ENCODE results near the gene TUBGCP4. TPM values are rescaled to one million over a fixed set of nuclear protein-coding genes. Genes with fewer than 3 reads are reported as not detected.

TUBGCP4 gene
- total RNA-seq, 1 experiment from 2014 or later = 29.7 TPM

GRCh38 chr15:43406189-43406588 lies 35.3 kb downstream of the TUBGCP4 start:
- H3K9me2 ChIP-seq (replicated peaks; ENCODE audit: low read length) = no peaks in the 10 kb centered on the region
- peaks cover 70% of the 10 kb centered on the region for H3K36me3 ChIP-seq (ENCODE audit: low read depth, low read length)
- no peaks in the 10 kb centered on the region for H4K20me1 ChIP-seq (ENCODE audit: low read length)
- no peaks in the 10 kb centered on the region for H3K9me3 ChIP-seq (ENCODE audit: low read length)
- intact Hi-C loops (cut with micrococcal nuclease) = no loop called here
- H3K9ac ChIP-seq (ENCODE audit: low read length) = no peak overlapping the region
- ChIA-PET POLR2A (ENCODE audit: unreplicated experiment) (no interaction called here), CTCF (no interaction called here)
- H3K4me3 ChIP-seq (ENCODE audit: low read length) = no peak overlapping the region
- DNase-seq = no peak
- no peak for ATAC-seq
- no peaks in the 10 kb centered on the region for H3F3A ChIP-seq (ENCODE audit: low read length, unreplicated experiment)
- H2AFZ ChIP-seq (ENCODE audit: low read length) = no peak overlapping the region
- BruUV-seq (replicated peaks) = no TSS peak
- H3K27ac ChIP-seq (ENCODE audit: low read length) = no peak overlapping the region
- TF ChIP-seq, protein P1, sequence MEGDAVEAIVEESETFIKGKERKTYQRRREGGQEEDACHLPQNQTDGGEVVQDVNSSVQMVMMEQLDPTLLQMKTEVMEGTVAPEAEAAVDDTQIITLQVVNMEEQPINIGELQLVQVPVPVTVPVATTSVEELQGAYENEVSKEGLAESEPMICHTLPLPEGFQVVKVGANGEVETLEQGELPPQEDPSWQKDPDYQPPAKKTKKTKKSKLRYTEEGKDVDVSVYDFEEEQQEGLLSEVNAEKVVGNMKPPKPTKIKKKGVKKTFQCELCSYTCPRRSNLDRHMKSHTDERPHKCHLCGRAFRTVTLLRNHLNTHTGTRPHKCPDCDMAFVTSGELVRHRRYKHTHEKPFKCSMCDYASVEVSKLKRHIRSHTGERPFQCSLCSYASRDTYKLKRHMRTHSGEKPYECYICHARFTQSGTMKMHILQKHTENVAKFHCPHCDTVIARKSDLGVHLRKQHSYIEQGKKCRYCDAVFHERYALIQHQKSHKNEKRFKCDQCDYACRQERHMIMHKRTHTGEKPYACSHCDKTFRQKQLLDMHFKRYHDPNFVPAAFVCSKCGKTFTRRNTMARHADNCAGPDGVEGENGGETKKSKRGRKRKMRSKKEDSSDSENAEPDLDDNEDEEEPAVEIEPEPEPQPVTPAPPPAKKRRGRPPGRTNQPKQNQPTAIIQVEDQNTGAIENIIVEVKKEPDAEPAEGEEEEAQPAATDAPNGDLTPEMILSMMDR (conservative IDR thresholded peaks at IDR 0.05; ENCODE audit: low read depth, low read length) = no peak
- no peaks in the 10 kb centered on the region for H3K4me1 ChIP-seq (ENCODE audit: insufficient read depth, low read length)
- no peaks in the 10 kb centered on the region for H3K27me3 ChIP-seq (ENCODE audit: low read length)
- no peak overlapping the region for H3K4me2 ChIP-seq (ENCODE audit: low read length)
- H3K79me2 ChIP-seq (ENCODE audit: low read length) = no peaks in the 10 kb centered on the region

DNA sequence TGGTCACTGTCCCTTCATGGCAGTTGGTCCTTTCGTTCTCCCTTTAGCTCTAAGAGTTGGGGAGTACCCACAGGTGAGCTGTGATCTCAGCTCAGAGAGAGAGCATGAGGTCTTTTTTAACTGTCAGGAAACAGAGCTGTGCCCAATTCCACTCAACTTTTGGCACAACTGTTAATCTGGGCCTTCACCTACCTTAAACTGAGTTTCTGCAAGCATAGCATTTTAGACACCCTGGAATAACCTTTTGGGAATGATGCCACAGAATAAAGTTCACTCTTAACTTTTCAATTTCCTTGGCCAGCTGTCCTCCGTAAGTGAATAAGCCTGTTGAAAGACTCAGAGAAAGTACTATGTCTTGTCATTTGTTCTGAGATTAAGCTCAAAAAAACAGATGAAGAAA lies 35.9 kb downstream of the TUBGCP4 start:
- CTCF ChIA-PET = no interaction called here
- POLR2A ChIA-PET (ENCODE audit: unreplicated experiment) = no interaction called here
- no peak overlapping the region for H3K4me2 ChIP-seq (ENCODE audit: low read length)
- ATAC-seq (no peak), DNase-seq (no peak)
- H3K36me3 ChIP-seq (ENCODE audit: low read depth, low read length) = peaks cover 69% of the 10 kb centered on the region
- no peaks in the 10 kb centered on the region for H3K4me1 ChIP-seq (ENCODE audit: insufficient read depth, low read length)
- no peaks in the 10 kb centered on the region for H3K79me2 ChIP-seq (ENCODE audit: low read length)
- no peaks in the 10 kb centered on the region for H3K9me3 ChIP-seq (ENCODE audit: low read length)
- H2AFZ ChIP-seq (ENCODE audit: low read length) = no peak overlapping the region
- no peak overlapping the region for H3K4me3 ChIP-seq (ENCODE audit: low read length)
- no peaks in the 10 kb centered on the region for H3K9me2 ChIP-seq (replicated peaks; ENCODE audit: low read length)
- H3K27ac ChIP-seq (ENCODE audit: low read length) = no peak overlapping the region
- intact Hi-C loops (cut with micrococcal nuclease) = no loop called here
- no peaks in the 10 kb centered on the region for H4K20me1 ChIP-seq (ENCODE audit: low read length)
- no TSS peak for BruUV-seq (replicated peaks)
- TF ChIP-seq EZH2phosphoT487 (IDR thresholded peaks at IDR 0.05; ENCODE audit: borderline replicate concordance, low read length) = no peak
- no peak for TF ChIP-seq EZH2 (IDR thresholded peaks at IDR 0.05; ENCODE audit: low read length, unreplicated experiment)
- H3K9ac ChIP-seq (ENCODE audit: low read length) = no peak overlapping the region
- H3F3A ChIP-seq (ENCODE audit: low read length, unreplicated experiment) = no peaks in the 10 kb centered on the region
- no peaks in the 10 kb centered on the region for H3K27me3 ChIP-seq (ENCODE audit: low read length)

DNA sequence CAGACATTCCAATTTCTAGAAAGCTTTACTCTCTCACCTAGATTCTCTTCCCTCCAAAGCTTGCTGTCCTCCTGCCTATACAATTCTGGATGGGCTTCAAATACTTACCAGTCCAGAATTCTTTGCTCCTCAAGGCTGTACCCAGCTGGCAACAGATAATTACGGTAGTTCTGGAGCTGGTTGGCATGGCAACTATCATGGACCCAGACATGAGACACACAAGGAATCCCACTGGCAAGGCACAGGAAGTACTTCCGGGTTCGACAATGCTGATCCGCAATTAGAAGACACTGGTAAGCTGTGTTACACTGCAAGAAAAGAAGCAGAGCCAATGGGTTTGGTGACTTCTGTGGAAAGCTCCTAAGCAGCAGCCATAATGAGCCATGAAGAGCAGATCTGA lies 37.9 kb downstream of the TUBGCP4 start:
- intact Hi-C loops (cut with micrococcal nuclease) = no loop called here
- Histone ChIP-seq H3K9ac (ENCODE audit: low read length) (no peak overlapping the region), H3K27me3 (ENCODE audit: low read length) (no peaks in the 10 kb centered on the region), H3K79me2 (ENCODE audit: low read length) (no peaks in the 10 kb centered on the region), H3K9me3 (ENCODE audit: low read length) (no peaks in the 10 kb centered on the region), H3K4me2 (ENCODE audit: low read length) (no peak overlapping the region), H3K4me3 (ENCODE audit: low read length) (no peak overlapping the region), H3K9me2 (replicated peaks; ENCODE audit: low read length) (no peaks in the 10 kb centered on the region), H3K27ac (ENCODE audit: low read length) (no peak overlapping the region), H3K36me3 (ENCODE audit: low read depth, low read length) (peaks cover 75% of the 10 kb centered on the region), H3K4me1 (ENCODE audit: insufficient read depth, low read length) (no peaks in the 10 kb centered on the region), H2AFZ (ENCODE audit: low read length) (no peak overlapping the region), H4K20me1 (ENCODE audit: low read length) (no peaks in the 10 kb centered on the region), H3F3A (ENCODE audit: low read length, unreplicated experiment) (no peaks in the 10 kb centered on the region)
- BruUV-seq (replicated peaks) = no TSS peak
- ATAC-seq = no peak
- TF ChIP-seq EZH2 (IDR thresholded peaks at IDR 0.05; ENCODE audit: low read length, unreplicated experiment) (no peak), EZH2phosphoT487 (IDR thresholded peaks at IDR 0.05; ENCODE audit: borderline replicate concordance, low read length) (no peak)
- TF ChIP-seq, protein P1 (conservative IDR thresholded peaks at IDR 0.05; ENCODE audit: low read depth, low read length) = no peak
- CTCF ChIA-PET = no interaction called here
- POLR2A ChIA-PET (ENCODE audit: unreplicated experiment) = no interaction called here
- DNase-seq = no peak

All from PC-3 (cell line).